SK-N-SH treated with all-trans-retinoic acid at 6 μM for 48 hours (cell line): Measurements from ENCODE around the gene FRMD4B.

ENCODE experiments used
- ARNTL ChIP-seq: fragments of 450-650 bp; formaldehyde crosslinking; IDR thresholded peaks from 2 replicates; pipeline ENCODE4 v1.5.0; 2020; ENCODE audit warnings: low read depth, mild to moderate bottlenecking, moderate library complexity, borderline replicate concordance
- CSDC2 ChIP-seq: fragments of 250-450 bp; sonication (Bioruptor Pico); IDR thresholded peaks from 2 replicates; pipeline ENCODE4 v1.5.0; 2020; ENCODE audit warnings: mild to moderate bottlenecking, moderate library complexity
- GLIS3 ChIP-seq: fragments of 250-450 bp; sonication (Bioruptor Pico); IDR thresholded peaks from 2 replicates; pipeline ENCODE4 v1.5.0; 2020; ENCODE audit warnings: mild to moderate bottlenecking, moderate library complexity
- ISL1 ChIP-seq: fragments of 250-450 bp; sonication (Bioruptor Pico); IDR thresholded peaks from 2 replicates; pipeline ENCODE4 v2.1.2; 2022; ENCODE audit warnings: mild to moderate bottlenecking, moderate library complexity
- RARB ChIP-seq: fragments of 250-450 bp; sonication (Bioruptor Pico); IDR thresholded peaks from 2 replicates; pipeline ENCODE4 v1.8.0; 2021; ENCODE audit warnings: mild to moderate bottlenecking, moderate library complexity
- TCF4 ChIP-seq: fragments of 250-450 bp; sonication (Bioruptor Pico); IDR thresholded peaks from 2 replicates; pipeline ENCODE4 v1.8.0; 2021; ENCODE audit warnings: mild to moderate bottlenecking, moderate library complexity, borderline replicate concordance
- TOX ChIP-seq: fragments of 250-450 bp; sonication (Bioruptor Pico); IDR thresholded peaks from 2 replicates; pipeline ENCODE4 v1.8.0; 2021; ENCODE audit warnings: mild to moderate bottlenecking, moderate library complexity, borderline replicate concordance
- ZFP30 ChIP-seq: fragments of 450-650 bp; formaldehyde crosslinking; IDR thresholded peaks from 2 replicates; pipeline ENCODE4 v1.5.0; 2022; ENCODE audit warnings: mild to moderate bottlenecking, moderate library complexity
- ZNF565 ChIP-seq: fragments of 450-650 bp; formaldehyde crosslinking; conservative IDR thresholded peaks from 2 replicates; pipeline ENCODE4 v1.5.0; 2020; ENCODE audit warnings: low read depth, mild to moderate bottlenecking, moderate library complexity
- TF ChIP-seq, protein P1 (sequence below): fragments of 250-450 bp; sonication (Bioruptor Pico); IDR thresholded peaks from 2 replicates; pipeline ENCODE4 v1.5.1; 2020; ENCODE audit warnings: low read depth, mild to moderate bottlenecking, moderate library complexity
- TF ChIP-seq, protein P2 (sequence below): fragments of 250-450 bp; sonication (Bioruptor Pico); IDR thresholded peaks from 2 replicates; pipeline ENCODE4 v1.8.0; 2020; ENCODE audit warnings: mild to moderate bottlenecking, moderate library complexity, borderline replicate concordance
- TF ChIP-seq, protein P3 (sequence below): fragments of 250-450 bp; sonication (Bioruptor Pico); IDR thresholded peaks from 2 replicates; pipeline ENCODE4 v1.8.0; 2021; ENCODE audit warnings: low read depth, mild to moderate bottlenecking, moderate library complexity, borderline replicate concordance

DNA sequence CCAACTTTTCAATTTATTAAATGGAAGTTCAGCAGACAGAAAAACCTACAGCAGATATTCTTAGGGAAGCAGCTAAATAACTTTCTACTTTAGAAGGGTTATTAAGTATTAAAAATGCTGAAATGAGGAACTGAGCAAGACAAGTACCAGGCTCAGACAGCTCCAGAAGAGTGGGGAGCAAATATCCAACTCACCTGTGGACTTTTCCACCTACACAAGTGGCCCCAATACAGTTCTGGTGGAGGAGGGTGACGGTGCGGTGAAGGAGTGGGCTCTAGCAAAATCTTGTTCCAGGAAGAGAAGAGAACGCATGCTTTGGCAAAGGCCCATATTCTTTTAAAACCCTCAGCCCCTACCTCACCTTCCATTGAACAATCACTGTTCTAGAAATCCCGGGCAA lies 133.7 kb downstream of the FRMD4B start:
- TF ChIP-seq, protein P1, sequence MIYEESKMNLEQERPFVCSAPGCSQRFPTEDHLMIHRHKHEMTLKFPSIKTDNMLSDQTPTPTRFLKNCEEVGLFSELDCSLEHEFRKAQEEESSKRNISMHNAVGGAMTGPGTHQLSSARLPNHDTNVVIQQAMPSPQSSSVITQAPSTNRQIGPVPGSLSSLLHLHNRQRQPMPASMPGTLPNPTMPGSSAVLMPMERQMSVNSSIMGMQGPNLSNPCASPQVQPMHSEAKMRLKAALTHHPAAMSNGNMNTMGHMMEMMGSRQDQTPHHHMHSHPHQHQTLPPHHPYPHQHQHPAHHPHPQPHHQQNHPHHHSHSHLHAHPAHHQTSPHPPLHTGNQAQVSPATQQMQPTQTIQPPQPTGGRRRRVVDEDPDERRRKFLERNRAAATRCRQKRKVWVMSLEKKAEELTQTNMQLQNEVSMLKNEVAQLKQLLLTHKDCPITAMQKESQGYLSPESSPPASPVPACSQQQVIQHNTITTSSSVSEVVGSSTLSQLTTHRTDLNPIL (CRISPR knock-in tag): no peak
- TF ChIP-seq TOX (no peak), ARNTL (CRISPR knock-in tag) (no peak), TCF4 (no peak), ISL1 (CRISPR knock-in tag) (no peak), RARB (no peak), ZNF565 (CRISPR knock-in tag) (no peak), GLIS3 (CRISPR knock-in tag) (no peak), ZFP30 (CRISPR knock-in tag) (no peak), CSDC2 (CRISPR knock-in tag) (no peak)
- TF ChIP-seq, protein P2, sequence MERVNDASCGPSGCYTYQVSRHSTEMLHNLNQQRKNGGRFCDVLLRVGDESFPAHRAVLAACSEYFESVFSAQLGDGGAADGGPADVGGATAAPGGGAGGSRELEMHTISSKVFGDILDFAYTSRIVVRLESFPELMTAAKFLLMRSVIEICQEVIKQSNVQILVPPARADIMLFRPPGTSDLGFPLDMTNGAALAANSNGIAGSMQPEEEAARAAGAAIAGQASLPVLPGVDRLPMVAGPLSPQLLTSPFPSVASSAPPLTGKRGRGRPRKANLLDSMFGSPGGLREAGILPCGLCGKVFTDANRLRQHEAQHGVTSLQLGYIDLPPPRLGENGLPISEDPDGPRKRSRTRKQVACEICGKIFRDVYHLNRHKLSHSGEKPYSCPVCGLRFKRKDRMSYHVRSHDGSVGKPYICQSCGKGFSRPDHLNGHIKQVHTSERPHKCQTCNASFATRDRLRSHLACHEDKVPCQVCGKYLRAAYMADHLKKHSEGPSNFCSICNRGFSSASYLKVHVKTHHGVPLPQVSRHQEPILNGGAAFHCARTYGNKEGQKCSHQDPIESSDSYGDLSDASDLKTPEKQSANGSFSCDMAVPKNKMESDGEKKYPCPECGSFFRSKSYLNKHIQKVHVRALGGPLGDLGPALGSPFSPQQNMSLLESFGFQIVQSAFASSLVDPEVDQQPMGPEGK (CRISPR knock-in tag): no peak
- TF ChIP-seq, protein P3, sequence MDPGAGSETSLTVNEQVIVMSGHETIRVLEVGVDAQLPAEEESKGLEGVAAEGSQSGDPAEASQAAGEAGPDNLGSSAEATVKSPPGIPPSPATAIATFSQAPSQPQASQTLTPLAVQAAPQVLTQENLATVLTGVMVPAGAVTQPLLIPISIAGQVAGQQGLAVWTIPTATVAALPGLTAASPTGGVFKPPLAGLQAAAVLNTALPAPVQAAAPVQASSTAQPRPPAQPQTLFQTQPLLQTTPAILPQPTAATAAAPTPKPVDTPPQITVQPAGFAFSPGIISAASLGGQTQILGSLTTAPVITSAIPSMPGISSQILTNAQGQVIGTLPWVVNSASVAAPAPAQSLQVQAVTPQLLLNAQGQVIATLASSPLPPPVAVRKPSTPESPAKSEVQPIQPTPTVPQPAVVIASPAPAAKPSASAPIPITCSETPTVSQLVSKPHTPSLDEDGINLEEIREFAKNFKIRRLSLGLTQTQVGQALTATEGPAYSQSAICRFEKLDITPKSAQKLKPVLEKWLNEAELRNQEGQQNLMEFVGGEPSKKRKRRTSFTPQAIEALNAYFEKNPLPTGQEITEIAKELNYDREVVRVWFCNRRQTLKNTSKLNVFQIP: no peak
